ENCODE results near the gene ARVCF. TPM values are rescaled to one million over a fixed set of nuclear protein-coding genes. Genes with fewer than 3 reads are reported as not detected.
A peak's percentile ranks its signal among the peaks of the same experiment; 100 is the strongest.

ARVCF gene
- total and polyA plus RNA-seq, 2 of the 8 experiments (the other 6 are each of a cell fraction or from before 2014, with no cell fraction given), result 31.0 to 43.2 TPM

GRCh38 chr22:20060700-20061480, 44.3 kb upstream of the ARVCF start:
- POLR2A ChIA-PET (ENCODE audit: partially characterized antibody), result interaction anchor here (1.4 kb wide), 1 partner anchor 22 kb away, joined by 4 read pairs; no protein-coding TSS in a partner anchor
- H3K27ac ChIP-seq (ENCODE audit: low read depth, low read length), result no peak overlapping the region

More at GRCh38 chr22:20060700-20061480, 44.3 kb upstream of the ARVCF start:
- Histone ChIP-seq H2BK20ac (ENCODE audit: low read length) (no peak overlapping the region), H3K23me2 (ENCODE audit: low read depth, low read length) (0 out of 2 replicates have a peak, but pooled peaks cover 2% of the 10 kb centered on the region), H2AFZ (ENCODE audit: low read length) (no peak overlapping the region), H3K4me2 (ENCODE audit: insufficient read depth in 1 of 2, low read depth in 2 of 2, low read length in 2 of 2) (no peak overlapping the region), H3K27me3 (replicated peaks in 1 of 4; ENCODE audit: control insufficient read depth in 3 of 4, extremely low read depth in 1 of 4, insufficient read depth in 3 of 4, low read length in 3 of 4) (no peaks in the 10 kb centered on the region), H4K91ac (replicated peaks; ENCODE audit: insufficient read length, low read length) (no peak overlapping the region), H3K9ac (replicated peaks in 1 of 4; ENCODE audit: extremely low read depth in 1 of 4, low read depth in 3 of 4, low read length in 3 of 4) (no peak overlapping the region), H3K23ac (ENCODE audit: insufficient read length) (no peak overlapping the region), H4K5ac (ENCODE audit: insufficient read length, low read depth, low read length) (no peak overlapping the region), H2BK12ac (ENCODE audit: low read depth, low read length) (no peak overlapping the region), H3K9me3 (ENCODE audit: insufficient read depth in 2 of 2, low read depth in 1 of 2, low read length in 1 of 2) (no peaks in the 10 kb centered on the region), H3K79me1 (ENCODE audit: low read depth, low read length) (no peaks in the 10 kb centered on the region), H2BK5ac (ENCODE audit: low read depth, low read length) (no peak overlapping the region), H2BK15ac (ENCODE audit: low read length) (no peak overlapping the region), H3K18ac (ENCODE audit: extremely low read depth, low read length) (no peak overlapping the region; the same call in 1 of the 2 replicates), H3K56ac (replicated peaks; ENCODE audit: insufficient read length, low read depth, low read length) (no peak overlapping the region), H3K4me1 (replicated peaks in 1 of 4; ENCODE audit: control insufficient read depth in 3 of 4, insufficient read depth in 4 of 4, low read length in 3 of 4) (no peaks in the 10 kb centered on the region), H3K36me3 (ENCODE audit: control insufficient read depth in 2 of 4, insufficient read depth in 4 of 4, low read length in 3 of 4) (no peaks in the 10 kb centered on the region), H3K79me2 (ENCODE audit: control insufficient read depth in 1 of 2, insufficient read depth in 2 of 2, low read length in 2 of 2) (no peaks in the 10 kb centered on the region), H2BK120ac (replicated peaks; ENCODE audit: low read depth, low read length) (no peak overlapping the region), H3K4ac (replicated peaks; ENCODE audit: insufficient read length, low read depth, low read length) (no peak overlapping the region), H4K20me1 (replicated peaks in 1 of 2; ENCODE audit: control insufficient read depth in 1 of 2, insufficient read depth in 2 of 2, low read length in 2 of 2) (peaks cover 0 to 9% of the 10 kb centered on the region in 2 experiments), H4K8ac (ENCODE audit: extremely low read depth, insufficient read depth, low read length) (no peak overlapping the region), H2AK5ac (ENCODE audit: low read depth, low read length) (no peak overlapping the region), H3K14ac (ENCODE audit: insufficient read length) (no peak overlapping the region), H3K4me3 (ENCODE audit: extremely low read depth in 1 of 4, insufficient read depth in 2 of 4, low read depth in 3 of 4, low read length in 4 of 4) (no peak overlapping the region)
- CTCF ChIA-PET (ENCODE audit: partially characterized antibody), result interaction anchor here (0.9 to 2.0 kb wide), 14 partner anchors 9 to 113 kb away, joined by 3 to 9 read pairs (median 4); no protein-coding TSS in a partner anchor
- WGBS, 2 experiments (ENCODE audit: extremely low coverage in 1 of 2, insufficient coverage in 1 of 2, insufficient read length in 1 of 2, insufficient replicate concordance in 2 of 2, low coverage in 1 of 2, low lambda C conversion rate in 2 of 2, missing lambda C conversion rate in 1 of 2), result 83% methylated on average over 10 of the region's 10 CpGs; no CpG with 5 or more reads in 1 of the 2 experiments
- no peak for FAIRE-seq
- DNase-seq (ENCODE audit: low read depth in 1 of 2, low spot score in 2 of 2), result peak in 1 of 2 experiments; percentile 50
- TF ChIP-seq PHF8 (conservative IDR thresholded peaks at IDR 0.05; ENCODE audit: low read depth, low read length) (no peak), CTCF (IDR thresholded peaks at IDR 0.05; ENCODE audit: control extremely low read depth in 1 of 3, insufficient read depth in 1 of 3, low read depth in 1 of 3, low read length in 3 of 3) (peak; percentile 52 to 64 (median 57)), RAD21 (IDR thresholded peaks at IDR 0.05 in 1 of 2, conservative IDR thresholded peaks at IDR 0.05 in 1 of 2; ENCODE audit: low read depth in 2 of 2, low read length in 2 of 2) (peak in 1 of 2 experiments; percentile 15; a peak in 1 of 4 replicates)
